DMS114 treated with DMSO at 0.1 percent for 48 hours (cell line): Measurements from ENCODE around the gene NLGN4X.

Experiments used
- DNase-seq: peaks from one replicate; lab custom pipeline; 2025; ENCODE audit not compliant: unreplicated experiment; lab: John Stamatoyannopoulos, UW

NLGN4X gene

GRCh38 chrX:6228720-6229119 lies at the start of gene NLGN4X:
NLGN4X (minus strand) TSS chrX:6228867; CDS start chrX:6151466, 77,401 bp downstream.
- DNase-seq: no peak

GRCh38 chrX:6266041-6266440 lies 37.4 kb upstream of the NLGN4X start:
- no peak for DNase-seq

- no peak for DNase-seq
Measured at GRCh38 chrX:6262959-6263358, 34.3 kb upstream of the NLGN4X start.

- DNase-seq: no peak
Measured at GRCh38 chrX:6257025-6257424, 28.4 kb upstream of the NLGN4X start.

GRCh38 chrX:6244666-6245065 lies 16.0 kb upstream of the NLGN4X start:
- no peak for DNase-seq

GRCh38 chrX:6238576-6238975 lies 9.9 kb upstream of the NLGN4X start:
- DNase-seq: no peak

- no peak for DNase-seq
Measured at GRCh38 chrX:6227935-6228334, 732 bp downstream of the NLGN4X start.

- DNase-seq: no peak
Measured at GRCh38 chrX:6227453-6227835, 1.2 kb downstream of the NLGN4X start.

- DNase-seq: no peak
Measured at GRCh38 chrX:6226596-6227452, 1.8 kb downstream of the NLGN4X start.

- no peak for DNase-seq
Measured at GRCh38 chrX:6225911-6226595, 2.6 kb downstream of the NLGN4X start.

- DNase-seq: no peak
Measured at GRCh38 chrX:6225288-6225910, 3.3 kb downstream of the NLGN4X start.

- no peak for DNase-seq
Measured at GRCh38 chrX:6223516-6223915, 5.2 kb downstream of the NLGN4X start.

- DNase-seq: no peak
Measured at GRCh38 chrX:6210230-6210629, 18.4 kb downstream of the NLGN4X start.

GRCh38 chrX:6203462-6204215 lies 25.0 kb downstream of the NLGN4X start:
- DNase-seq: no peak

GRCh38 chrX:6199486-6199885 lies 29.2 kb downstream of the NLGN4X start:
- DNase-seq: no peak

GRCh38 chrX:6187256-6187655 lies 41.4 kb downstream of the NLGN4X start:
- DNase-seq: no peak

GRCh38 chrX:6184900-6185515 lies 43.7 kb downstream of the NLGN4X start:
- DNase-seq: no peak

GRCh38 chrX:6175914-6176313 lies 52.8 kb downstream of the NLGN4X start:
- no peak for DNase-seq

GRCh38 chrX:6170424-6170823 lies 58.2 kb downstream of the NLGN4X start:
- DNase-seq: no peak

GRCh38 chrX:6169407-6169806 lies 59.3 kb downstream of the NLGN4X start:
- DNase-seq: no peak

- DNase-seq: no peak
Measured at GRCh38 chrX:6163721-6164120, 64.9 kb downstream of the NLGN4X start.
